Stimulated activated CD8-positive, alpha-beta memory T cell treated with anti-CD3 and anti-CD28 coated beads, Interleukin-4, amount 100 ng/mL, for 4 hours (primary cell): ENCODE measurements around the gene COMT.

Source experiments
- DNase-seq, 2 donors: peaks; one replicate each; pipeline ENCODE4 v3.0.0-alpha.2; 2020; ENCODE audit warnings: low read depth in 2 of 2, low spot score in 1 of 2

COMT gene

GRCh38 chr22:19955241-19956128 is 13.9 kb downstream of the COMT start:
- DNase-seq = no peak

GRCh38 chr22:19957445-19957844 is 15.9 kb downstream of the COMT start:
- no peak for DNase-seq

DNA sequence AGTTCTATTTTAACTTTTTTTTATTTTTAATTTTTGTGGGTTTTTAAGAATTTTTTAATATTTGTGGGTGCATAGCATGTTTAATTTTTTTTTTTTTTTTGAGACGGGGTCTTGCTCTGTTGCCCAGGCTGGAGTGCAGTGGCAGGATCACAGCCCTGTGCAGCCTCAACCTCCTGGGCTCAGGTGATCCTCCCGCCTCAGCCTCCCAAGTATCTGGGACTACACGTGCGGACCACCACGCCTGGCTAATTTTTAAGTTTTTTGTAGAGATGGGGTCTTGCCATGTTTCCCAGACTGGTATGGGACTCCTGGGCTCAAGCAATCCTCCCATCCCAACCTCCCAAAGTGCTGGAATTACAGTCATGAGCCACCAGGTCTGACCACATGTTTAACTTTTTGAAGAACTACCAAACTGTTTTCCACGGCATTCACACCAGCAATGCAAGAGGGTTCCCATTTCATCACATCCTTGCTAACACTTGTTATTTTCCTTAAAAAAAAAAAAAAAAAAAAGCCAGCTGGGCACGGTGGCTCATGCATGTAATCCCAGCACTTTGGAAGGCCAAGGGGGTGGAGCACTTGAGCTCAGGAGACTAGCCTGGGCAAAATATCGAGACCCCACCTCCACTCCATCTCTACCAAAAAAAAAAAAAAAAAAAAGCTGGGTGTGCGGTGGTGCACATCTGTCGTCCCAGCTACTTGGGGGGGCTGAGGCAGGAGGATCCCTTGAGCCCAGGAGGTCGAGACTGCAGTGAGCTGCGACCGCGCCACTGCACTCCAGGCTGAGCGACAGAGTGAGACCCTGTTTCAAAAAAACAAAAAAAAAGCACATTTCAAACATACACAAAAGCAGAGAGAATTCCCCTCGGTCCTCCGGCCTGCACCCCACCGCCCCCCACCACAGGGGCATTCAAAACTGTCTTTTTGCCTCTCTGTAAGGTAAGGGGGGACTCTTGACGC is 16.8 kb downstream of the COMT start:
- no peak for DNase-seq

- DNase-seq = no peak
Observed at GRCh38 chr22:19959043-19959586, 17.5 kb downstream of the COMT start.

- no peak for DNase-seq
Observed at GRCh38 chr22:19959587-19960490, 18.3 kb downstream of the COMT start.

DNA sequence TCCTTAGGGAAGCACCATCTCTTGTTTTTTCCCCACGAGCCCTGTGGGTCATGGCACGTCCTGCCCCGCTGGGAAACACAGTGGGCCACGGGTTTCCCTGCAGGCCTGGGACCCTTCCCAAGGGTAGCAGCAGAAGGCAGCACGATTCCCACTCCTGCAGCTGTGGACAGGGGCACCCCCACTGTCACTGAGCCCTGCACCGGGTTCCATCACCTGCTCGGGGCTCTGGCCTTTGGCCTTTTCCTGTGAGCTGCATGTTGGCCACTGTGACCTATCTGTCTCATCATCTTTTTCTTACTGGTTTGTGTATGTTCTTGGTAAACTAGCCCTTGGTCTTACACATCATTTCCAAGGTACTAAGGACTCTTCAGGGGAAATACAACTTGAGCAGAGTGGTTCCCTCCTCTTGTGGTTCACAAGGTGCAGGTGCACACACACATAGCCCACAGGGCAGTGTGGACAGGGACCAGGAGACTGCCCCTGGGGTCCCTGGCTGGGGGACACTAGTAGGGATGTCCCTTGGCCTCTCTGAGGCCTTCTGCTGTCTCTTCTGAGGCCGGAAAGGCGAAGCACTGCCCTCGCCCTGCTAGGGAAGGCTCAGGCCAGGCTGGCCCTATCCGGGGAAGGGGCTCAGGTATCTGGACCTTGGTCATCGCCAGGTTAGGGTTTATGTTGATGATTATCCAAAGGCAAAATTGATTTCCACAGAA is 19.1 kb downstream of the COMT start:
- DNase-seq = no peak

DNA sequence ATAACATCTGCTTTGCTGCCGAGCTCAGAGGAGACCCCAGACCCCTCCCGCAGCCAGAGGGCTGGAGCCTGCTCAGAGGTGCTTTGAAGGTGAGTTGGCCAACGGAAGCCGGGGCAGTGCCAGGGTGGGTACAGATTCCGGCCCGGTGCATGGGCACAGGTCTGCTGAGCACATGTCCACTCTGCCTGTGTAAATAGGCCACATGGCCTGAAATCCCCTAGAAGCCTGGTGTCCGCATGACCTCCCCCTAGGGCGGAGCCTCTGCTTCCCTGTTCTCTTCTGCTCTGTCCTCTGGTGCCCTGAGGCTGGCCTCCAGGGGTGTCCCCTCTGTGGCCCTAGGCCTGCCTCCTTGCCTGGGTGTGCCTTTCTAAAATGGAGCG is 19.6 kb downstream of the COMT start:
- DNase-seq = no peak

DNA sequence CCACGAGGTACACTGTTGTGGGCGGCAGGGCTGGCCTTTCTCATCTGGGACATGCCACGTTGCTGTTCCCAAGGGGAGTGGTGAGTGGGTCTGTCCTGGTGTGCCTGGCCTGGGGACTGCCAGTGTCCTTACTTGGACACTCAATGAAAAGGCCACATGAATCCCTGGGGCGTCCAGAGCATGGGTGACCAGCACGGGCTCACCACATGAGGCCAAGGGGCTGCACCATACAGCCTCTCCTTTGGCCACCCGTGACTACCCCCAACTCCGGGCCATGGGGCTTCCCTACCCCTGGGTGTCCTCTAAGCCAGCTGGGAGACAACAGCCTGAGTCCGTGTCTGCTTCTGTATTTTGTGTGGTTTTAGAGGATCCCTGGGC is 20.3 kb downstream of the COMT start:
- no peak for DNase-seq

- no peak for DNase-seq
Observed at GRCh38 chr22:19962246-19962908, 20.8 kb downstream of the COMT start.

- no peak for DNase-seq
Observed at GRCh38 chr22:19962909-19963806, 21.6 kb downstream of the COMT start.

DNA sequence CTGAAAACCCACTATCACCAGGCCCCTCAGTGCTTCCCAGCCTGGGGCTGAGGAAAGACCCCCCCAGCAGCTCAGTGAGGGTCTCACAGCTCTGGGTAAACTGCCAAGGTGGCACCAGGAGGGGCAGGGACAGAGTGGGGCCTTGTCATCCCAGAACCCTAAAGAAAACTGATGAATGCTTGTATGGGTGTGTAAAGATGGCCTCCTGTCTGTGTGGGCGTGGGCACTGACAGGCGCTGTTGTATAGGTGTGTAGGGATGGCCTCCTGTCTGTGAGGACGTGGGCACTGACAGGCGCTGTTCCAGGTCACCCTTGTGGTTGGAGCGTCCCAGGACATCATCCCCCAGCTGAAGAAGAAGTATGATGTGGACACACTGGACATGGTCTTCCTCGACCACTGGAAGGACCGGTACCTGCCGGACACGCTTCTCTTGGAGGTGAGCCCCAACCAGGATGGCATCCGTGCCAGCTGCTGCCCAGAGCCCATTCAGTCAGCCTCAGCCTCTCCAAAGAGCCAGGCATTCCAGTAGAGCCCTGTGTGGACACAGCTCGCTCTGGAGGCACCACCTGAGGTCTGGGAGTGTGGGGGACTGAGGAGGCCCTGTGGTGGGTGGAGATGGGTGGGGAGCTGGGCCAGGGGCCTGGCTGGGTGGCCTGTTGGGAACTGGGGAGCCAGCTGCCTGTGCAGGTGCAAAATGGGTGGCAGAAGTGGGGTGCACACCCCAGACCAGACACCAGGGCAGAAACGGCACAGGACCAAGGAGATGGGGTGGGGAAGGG is 22.5 kb downstream of the COMT start:
- no peak for DNase-seq

- no peak for DNase-seq
Observed at GRCh38 chr22:19964701-19965386, 23.3 kb downstream of the COMT start.

DNA sequence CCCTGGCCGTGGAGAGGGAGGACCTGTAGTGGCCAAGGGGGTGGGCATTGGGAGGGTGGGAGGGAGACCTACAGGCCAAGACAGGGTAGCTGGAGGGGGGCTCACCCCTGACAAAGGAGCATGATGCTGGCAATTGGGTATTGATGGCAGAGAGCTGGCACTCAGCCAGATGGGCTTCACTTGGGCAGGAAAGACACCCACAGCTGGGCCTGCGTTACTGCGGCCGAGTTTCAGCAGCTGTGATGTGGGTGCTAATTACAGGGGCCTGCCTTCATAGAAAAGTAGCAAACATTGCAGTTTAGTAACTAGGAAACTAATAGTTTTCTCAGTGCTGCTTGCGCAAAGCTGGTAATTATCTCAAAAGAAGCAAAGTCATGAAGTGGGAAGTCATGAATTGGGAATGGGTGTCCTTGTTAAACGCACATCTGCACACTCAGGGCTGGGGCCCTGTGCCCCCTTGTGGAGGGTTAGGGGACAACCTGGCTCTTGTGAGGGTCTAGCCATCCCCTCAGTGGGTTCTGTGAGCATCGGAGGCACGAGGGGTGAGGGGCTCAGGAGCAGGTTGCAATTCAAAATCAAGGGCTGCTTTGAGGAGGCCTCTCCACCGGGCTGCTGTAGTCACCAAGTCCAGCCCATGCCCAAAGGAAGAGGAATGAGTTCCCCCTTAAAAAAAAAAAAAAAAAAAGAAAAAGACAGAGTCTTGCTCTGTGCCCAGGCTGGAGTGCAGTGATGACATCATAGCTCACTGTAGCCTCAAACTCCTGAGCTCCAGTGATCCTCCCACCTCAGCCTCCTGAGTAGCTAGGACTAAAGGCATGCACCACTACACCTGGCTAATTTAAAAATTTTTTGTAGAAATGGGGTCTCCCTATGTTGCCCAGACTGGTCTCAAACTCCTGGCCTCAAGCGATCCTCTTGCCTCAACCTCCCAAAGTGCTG is 24.5 kb downstream of the COMT start:
- DNase-seq = no peak

GRCh38 chr22:19966908-19967750 is 25.6 kb downstream of the COMT start:
- no peak for DNase-seq

DNA sequence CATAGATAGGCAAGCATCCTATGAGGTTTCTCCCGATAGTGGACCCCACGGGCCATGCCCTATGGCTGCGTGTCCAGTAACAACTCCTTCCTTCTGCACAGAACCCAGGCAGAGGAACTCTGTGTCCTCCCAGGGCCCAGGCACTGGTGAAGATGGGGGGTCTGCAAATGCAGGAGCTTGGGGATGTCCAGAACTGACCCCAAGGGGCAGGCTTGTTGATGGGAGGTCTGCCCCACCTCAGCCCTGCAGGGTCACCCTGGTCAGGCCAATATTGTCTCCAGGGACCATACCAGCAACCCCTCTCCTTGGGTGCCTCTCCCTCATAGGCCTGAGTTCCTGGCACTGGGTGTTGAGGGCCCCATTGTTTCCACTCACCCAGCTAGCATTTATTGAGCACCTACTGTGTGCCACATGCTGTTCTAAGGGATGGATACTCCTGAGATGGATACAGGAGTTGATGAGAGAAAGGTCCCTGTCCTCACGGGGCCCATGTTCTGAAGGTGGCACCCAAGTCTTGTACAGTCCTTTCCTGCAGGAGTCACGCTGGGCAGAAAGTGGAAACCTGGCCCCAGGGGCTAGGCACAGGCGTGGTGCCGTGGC is 26.4 kb downstream of the COMT start:
- DNase-seq = no peak
